Measurements from ENCODE around the gene CPEB4.
A peak's percentile ranks its signal among the peaks of the same experiment; 100 is the strongest.

DNA sequence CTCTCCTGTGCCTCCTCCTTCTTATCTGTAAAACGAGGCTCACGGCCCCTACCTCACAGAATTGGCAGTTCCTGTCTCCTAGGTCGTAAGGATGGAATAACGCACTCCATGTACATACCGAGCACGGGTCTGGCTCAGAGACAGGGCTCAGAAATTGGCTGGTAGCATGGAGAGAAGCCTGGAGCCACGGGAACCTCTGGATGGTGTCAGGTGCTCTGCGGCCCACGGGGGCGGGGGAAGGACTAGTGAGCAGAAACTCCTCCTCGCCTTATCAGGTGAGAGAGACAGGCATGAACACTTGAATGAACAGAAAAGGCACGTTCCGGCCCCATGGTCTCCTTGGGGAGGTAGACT is 85.4 kb downstream of the CPEB4 start:
- TF ChIP-seq GABPA (tag; conservative IDR thresholded peaks at IDR 0.05; ENCODE audit: low read depth) (no peak), POLR2AphosphoS5 (IDR thresholded peaks at IDR 0.05; ENCODE audit: control insufficient read depth, insufficient read depth, low read depth, low read length) (no peak), ZBTB11 (CRISPR knock-in tag; IDR thresholded peaks at IDR 0.05) (no peak), POU5F1 (IDR thresholded peaks at IDR 0.05; ENCODE audit: borderline replicate concordance, low read depth, low read length, partially characterized antibody) (no peak), ZBTB49 (CRISPR knock-in tag; IDR thresholded peaks at IDR 0.05; ENCODE audit: borderline replicate concordance) (no peak), GATA2 (CRISPR knock-in tag; IDR thresholded peaks at IDR 0.05) (no peak), EZH2 (IDR thresholded peaks at IDR 0.05; ENCODE audit: borderline replicate concordance, low read depth, low read length) (no peak), SETDB1 (IDR thresholded peaks at IDR 0.05; ENCODE audit: low read length) (no peak), EP300 (IDR thresholded peaks at IDR 0.05; ENCODE audit: low read length) (no peak), ZNF232 (CRISPR knock-in tag; IDR thresholded peaks at IDR 0.05) (no peak), TBL1XR1 (IDR thresholded peaks at IDR 0.05; ENCODE audit: low read length in 2 of 2) (no peak), FOXM1 (IDR thresholded peaks at IDR 0.05; ENCODE audit: low read depth) (no peak), FOXM1 (CRISPR knock-in tag; IDR thresholded peaks at IDR 0.05; ENCODE audit: low read depth) (no peak)
- TF ChIP-seq, protein P1, sequence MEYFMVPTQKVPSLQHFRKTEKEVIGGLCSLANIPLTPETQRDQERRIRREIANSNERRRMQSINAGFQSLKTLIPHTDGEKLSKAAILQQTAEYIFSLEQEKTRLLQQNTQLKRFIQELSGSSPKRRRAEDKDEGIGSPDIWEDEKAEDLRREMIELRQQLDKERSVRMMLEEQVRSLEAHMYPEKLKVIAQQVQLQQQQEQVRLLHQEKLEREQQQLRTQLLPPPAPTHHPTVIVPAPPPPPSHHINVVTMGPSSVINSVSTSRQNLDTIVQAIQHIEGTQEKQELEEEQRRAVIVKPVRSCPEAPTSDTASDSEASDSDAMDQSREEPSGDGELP (CRISPR knock-in tag; IDR thresholded peaks at IDR 0.05; ENCODE audit: borderline replicate concordance), result 0 out of 2 replicates have a peak, but pooled peaks have one; percentile 42
